ENCODE results near the gene CACNG4. TPM values are rescaled to one million over a fixed set of nuclear protein-coding genes. Genes with fewer than 3 reads are reported as not detected.

The CACNG4 gene
- polyA plus RNA-seq, 1 donor from 2014 or later = 32.9 TPM

DNA sequence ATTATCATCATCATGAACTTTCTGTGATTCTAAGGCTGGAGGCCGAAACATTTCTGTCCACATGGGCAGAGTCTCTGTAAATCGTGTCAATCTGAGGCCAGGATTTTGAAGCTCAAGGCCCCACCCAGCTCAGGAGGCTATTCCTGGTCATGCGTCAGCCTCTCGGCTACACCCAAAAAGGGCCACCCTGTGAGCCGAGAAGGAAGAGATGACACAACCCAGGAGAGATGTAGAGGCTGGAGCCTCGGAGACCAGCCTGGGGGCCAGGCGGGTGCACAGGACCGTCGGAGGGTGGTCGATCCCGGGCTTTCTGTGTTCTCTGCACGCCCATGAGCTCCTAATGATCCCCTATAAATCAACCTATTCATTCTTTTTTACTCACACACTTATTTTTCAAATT, 78.8 kb downstream of the CACNG4 start:
- H3F3A ChIP-seq (ENCODE audit: insufficient read depth, low read length, poor library complexity, severe bottlenecking) = no peaks in the 10 kb centered on the region
- H3K36me3 ChIP-seq (ENCODE audit: insufficient read depth, low read length) = no peaks in the 10 kb centered on the region
- no peaks in the 10 kb centered on the region for H3K79me2 ChIP-seq (replicated peaks; ENCODE audit: insufficient read depth, low read length)
- H3K9me2 ChIP-seq (ENCODE audit: insufficient read depth, low read length) = no peaks in the 10 kb centered on the region
- H2AFZ ChIP-seq (ENCODE audit: low read depth, low read length) = no peak overlapping the region
- no peak overlapping the region for H3K9ac ChIP-seq (ENCODE audit: low read length)
- H4K20me1 ChIP-seq (ENCODE audit: insufficient read depth) = no peaks in the 10 kb centered on the region
- peak overlapping the region; percentile 9 for H3K4me3 ChIP-seq (ENCODE audit: low read length)
- H3K27me3 ChIP-seq (ENCODE audit: insufficient read depth, low read depth, low read length) = no peaks in the 10 kb centered on the region
- peak overlapping the region; percentile 59 for H3K27ac ChIP-seq (ENCODE audit: low read length)
- H3K4me2 ChIP-seq (ENCODE audit: low read length) = no peak overlapping the region
- TF ChIP-seq EP300 (conservative IDR thresholded peaks at IDR 0.05; ENCODE audit: poor library complexity, severe bottlenecking) (no peak), POLR2AphosphoS5 (IDR thresholded peaks at IDR 0.05) (no peak), MXI1 (conservative IDR thresholded peaks at IDR 0.05; ENCODE audit: poor library complexity, severe bottlenecking) (no peak), RAD21 (conservative IDR thresholded peaks at IDR 0.05) (no peak), TAF1 (IDR thresholded peaks at IDR 0.05; ENCODE audit: low read depth) (no peak), SMC3 (conservative IDR thresholded peaks at IDR 0.05; ENCODE audit: poor library complexity) (no peak), EZH2 (IDR thresholded peaks at IDR 0.05; ENCODE audit: borderline replicate concordance, insufficient read depth, low read length, poor library complexity, severe bottlenecking) (no peak)
- TF ChIP-seq, protein P1, sequence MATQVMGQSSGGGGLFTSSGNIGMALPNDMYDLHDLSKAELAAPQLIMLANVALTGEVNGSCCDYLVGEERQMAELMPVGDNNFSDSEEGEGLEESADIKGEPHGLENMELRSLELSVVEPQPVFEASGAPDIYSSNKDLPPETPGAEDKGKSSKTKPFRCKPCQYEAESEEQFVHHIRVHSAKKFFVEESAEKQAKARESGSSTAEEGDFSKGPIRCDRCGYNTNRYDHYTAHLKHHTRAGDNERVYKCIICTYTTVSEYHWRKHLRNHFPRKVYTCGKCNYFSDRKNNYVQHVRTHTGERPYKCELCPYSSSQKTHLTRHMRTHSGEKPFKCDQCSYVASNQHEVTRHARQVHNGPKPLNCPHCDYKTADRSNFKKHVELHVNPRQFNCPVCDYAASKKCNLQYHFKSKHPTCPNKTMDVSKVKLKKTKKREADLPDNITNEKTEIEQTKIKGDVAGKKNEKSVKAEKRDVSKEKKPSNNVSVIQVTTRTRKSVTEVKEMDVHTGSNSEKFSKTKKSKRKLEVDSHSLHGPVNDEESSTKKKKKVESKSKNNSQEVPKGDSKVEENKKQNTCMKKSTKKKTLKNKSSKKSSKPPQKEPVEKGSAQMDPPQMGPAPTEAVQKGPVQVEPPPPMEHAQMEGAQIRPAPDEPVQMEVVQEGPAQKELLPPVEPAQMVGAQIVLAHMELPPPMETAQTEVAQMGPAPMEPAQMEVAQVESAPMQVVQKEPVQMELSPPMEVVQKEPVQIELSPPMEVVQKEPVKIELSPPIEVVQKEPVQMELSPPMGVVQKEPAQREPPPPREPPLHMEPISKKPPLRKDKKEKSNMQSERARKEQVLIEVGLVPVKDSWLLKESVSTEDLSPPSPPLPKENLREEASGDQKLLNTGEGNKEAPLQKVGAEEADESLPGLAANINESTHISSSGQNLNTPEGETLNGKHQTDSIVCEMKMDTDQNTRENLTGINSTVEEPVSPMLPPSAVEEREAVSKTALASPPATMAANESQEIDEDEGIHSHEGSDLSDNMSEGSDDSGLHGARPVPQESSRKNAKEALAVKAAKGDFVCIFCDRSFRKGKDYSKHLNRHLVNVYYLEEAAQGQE (IDR thresholded peaks at IDR 0.05; ENCODE audit: borderline replicate concordance) = no peak
- TF ChIP-seq, protein P2, sequence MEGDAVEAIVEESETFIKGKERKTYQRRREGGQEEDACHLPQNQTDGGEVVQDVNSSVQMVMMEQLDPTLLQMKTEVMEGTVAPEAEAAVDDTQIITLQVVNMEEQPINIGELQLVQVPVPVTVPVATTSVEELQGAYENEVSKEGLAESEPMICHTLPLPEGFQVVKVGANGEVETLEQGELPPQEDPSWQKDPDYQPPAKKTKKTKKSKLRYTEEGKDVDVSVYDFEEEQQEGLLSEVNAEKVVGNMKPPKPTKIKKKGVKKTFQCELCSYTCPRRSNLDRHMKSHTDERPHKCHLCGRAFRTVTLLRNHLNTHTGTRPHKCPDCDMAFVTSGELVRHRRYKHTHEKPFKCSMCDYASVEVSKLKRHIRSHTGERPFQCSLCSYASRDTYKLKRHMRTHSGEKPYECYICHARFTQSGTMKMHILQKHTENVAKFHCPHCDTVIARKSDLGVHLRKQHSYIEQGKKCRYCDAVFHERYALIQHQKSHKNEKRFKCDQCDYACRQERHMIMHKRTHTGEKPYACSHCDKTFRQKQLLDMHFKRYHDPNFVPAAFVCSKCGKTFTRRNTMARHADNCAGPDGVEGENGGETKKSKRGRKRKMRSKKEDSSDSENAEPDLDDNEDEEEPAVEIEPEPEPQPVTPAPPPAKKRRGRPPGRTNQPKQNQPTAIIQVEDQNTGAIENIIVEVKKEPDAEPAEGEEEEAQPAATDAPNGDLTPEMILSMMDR (IDR thresholded peaks at IDR 0.05; ENCODE audit: poor library complexity, severe bottlenecking) = no peak
- H3K9me3 ChIP-seq (ENCODE audit: low read length) = no peaks in the 10 kb centered on the region

DNA sequence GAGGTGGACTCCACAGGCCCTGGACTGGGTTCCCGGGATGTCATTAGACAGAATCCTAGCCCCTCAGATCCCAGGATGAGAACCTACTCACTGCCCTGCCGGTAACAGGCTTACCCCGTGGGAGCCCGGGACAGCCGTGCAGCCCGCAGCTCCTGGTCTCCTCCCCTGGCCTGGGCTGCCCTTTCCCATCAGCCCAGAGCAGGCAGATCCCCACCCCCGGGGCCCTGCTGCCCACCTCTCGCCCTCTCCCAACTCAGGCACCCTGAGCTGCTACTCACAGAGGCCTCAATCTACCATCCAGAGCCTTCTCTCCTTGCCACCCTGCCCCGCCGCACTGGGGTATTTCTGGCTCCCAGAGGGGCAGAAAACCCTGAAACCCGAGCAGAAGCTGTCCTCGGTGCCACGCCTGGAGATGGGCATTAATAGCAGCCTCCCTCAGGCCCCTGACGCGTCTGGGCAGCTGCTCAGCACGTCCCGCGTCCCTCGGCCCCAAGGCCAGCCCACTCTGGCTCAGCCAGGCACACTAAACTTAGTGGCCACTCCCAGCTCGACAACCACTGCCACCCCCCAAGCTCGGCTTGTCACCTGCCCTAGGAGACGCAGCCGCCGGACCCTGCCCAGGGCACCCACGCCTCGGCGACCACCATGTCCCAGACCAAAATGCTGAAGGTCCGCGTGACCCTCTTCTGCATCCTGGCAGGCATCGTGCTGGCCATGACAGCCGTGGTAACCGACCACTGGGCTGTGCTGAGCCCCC, 79.7 kb downstream of the CACNG4 start, which contains the start of gene CACNG1:
Gene CACNG1 (plus strand): TSS at position 539 of the 757 bp plus-strand sequence. CDS start 107 bp downstream, at position 646.
- no peak within 1 kb of the TSS for H3K4me2 ChIP-seq (ENCODE audit: low read length)

More for the DNA sequence above, 79.7 kb downstream of the CACNG4 start, which contains the start of gene CACNG1:
- H4K20me1 ChIP-seq (ENCODE audit: insufficient read depth) = no peaks in the 10 kb centered on the region
- no peaks in the 10 kb centered on the region for H3K79me2 ChIP-seq (replicated peaks; ENCODE audit: insufficient read depth, low read length)
- no peaks in the 10 kb centered on the region for H3F3A ChIP-seq (ENCODE audit: insufficient read depth, low read length, poor library complexity, severe bottlenecking)
- H3K9me3 ChIP-seq (ENCODE audit: low read length) = peaks cover 7% of the 10 kb centered on the region
- H2AFZ ChIP-seq (ENCODE audit: low read depth, low read length) = no peak within 1 kb of the TSS
- no peaks in the 10 kb centered on the region for H3K27me3 ChIP-seq (ENCODE audit: insufficient read depth, low read depth, low read length)
- TF ChIP-seq EP300 (conservative IDR thresholded peaks at IDR 0.05; ENCODE audit: poor library complexity, severe bottlenecking) (no peak), TAF1 (IDR thresholded peaks at IDR 0.05; ENCODE audit: low read depth) (no peak), MXI1 (conservative IDR thresholded peaks at IDR 0.05; ENCODE audit: poor library complexity, severe bottlenecking) (no peak), POLR2AphosphoS5 (IDR thresholded peaks at IDR 0.05) (no peak), EZH2 (IDR thresholded peaks at IDR 0.05; ENCODE audit: borderline replicate concordance, insufficient read depth, low read length, poor library complexity, severe bottlenecking) (no peak), RAD21 (conservative IDR thresholded peaks at IDR 0.05) (no peak), SMC3 (conservative IDR thresholded peaks at IDR 0.05; ENCODE audit: poor library complexity) (no peak)
- TF ChIP-seq, protein P1 (IDR thresholded peaks at IDR 0.05; ENCODE audit: borderline replicate concordance) = no peak
- TF ChIP-seq, protein P2 (IDR thresholded peaks at IDR 0.05; ENCODE audit: poor library complexity, severe bottlenecking) = no peak
- H3K9me2 ChIP-seq (ENCODE audit: insufficient read depth, low read length) = no peaks in the 10 kb centered on the region
- H3K36me3 ChIP-seq (ENCODE audit: insufficient read depth, low read length) = no peaks in the 10 kb centered on the region
- no peak within 1 kb of the TSS for H3K4me3 ChIP-seq (ENCODE audit: low read length)
- no peak within 1 kb of the TSS for H3K27ac ChIP-seq (ENCODE audit: low read length)
- H3K9ac ChIP-seq (ENCODE audit: low read length) = no peak within 1 kb of the TSS

Measured in neural cell (in vitro differentiated cells).